Spleen (tissue), 11 donors: ENCODE measurements around the gene IGFBP7. TPM values are rescaled to one million over a fixed set of nuclear protein-coding genes. Genes with fewer than 3 reads are reported as not detected.

ENCODE experiments used
- DNase-seq: peaks from one replicate; pipeline ENCODE4 v3.0.0-alpha.2; 2020
- H3K27ac ChIP-seq, 8 donors: fragments of 200-600 bp; sonication (generic) in 7 of 8; 1 replicate in 4 of 8; 2 replicates in 4 of 8; pipeline versions ENCODE4 v1.5.0 to v1.8.0; 2016 to 2021; ENCODE audit warnings: inconsistent platforms in 4 of 8, mild to moderate bottlenecking in 4 of 8, moderate library complexity in 1 of 8
- H3K27me3 ChIP-seq, 7 donors: fragments of 200-600 bp; sonication (generic) in 6 of 7; replicated peaks in 1 of 7; 1 replicate in 4 of 7; 2 replicates in 3 of 7; pipeline versions ENCODE4 v1.5.0 to v1.8.0; 2016 to 2021; ENCODE audit warnings: inconsistent platforms in 3 of 7, mild to moderate bottlenecking in 1 of 7
- H3K36me3 ChIP-seq, 6 donors: fragments of 200-600 bp; sonication (generic) in 5 of 6; 1 replicate in 4 of 6; 2 replicates in 2 of 6; pipeline versions ENCODE4 v1.5.0 to v1.8.0; 2016 to 2021; ENCODE audit warnings: inconsistent platforms in 2 of 6
- H3K4me1 ChIP-seq, 6 donors: fragments of 200-600 bp; sonication (generic) in 5 of 6; 1 replicate in 3 of 6; 2 replicates in 3 of 6; pipeline versions ENCODE4 v1.5.0 to v1.8.0; 2016 to 2021; ENCODE audit warnings: inconsistent platforms in 3 of 6
- H3K4me3 ChIP-seq, 8 donors: fragments of 200-600 bp; sonication (generic) in 7 of 8; 1 replicate in 4 of 8; 2 replicates in 4 of 8; pipeline versions ENCODE4 v1.5.0 to v1.8.0; 2016 to 2021; ENCODE audit warnings: inconsistent platforms in 4 of 8, mild to moderate bottlenecking in 4 of 8, moderate library complexity in 2 of 8
- H3K9me3 ChIP-seq, 8 donors: fragments of 200-600 bp; sonication (generic) in 7 of 8; 1 replicate in 4 of 8; 2 replicates in 4 of 8; pipeline versions ENCODE4 v1.5.0 to v1.8.0; 2016 to 2021; ENCODE audit warnings: inconsistent platforms in 4 of 8
- CTCF ChIP-seq, 11 experiments: fragments of 200-600 bp in 7 of 11; fragments of 450-650 bp in 4 of 11; sonication (generic) in 4 of 11; IDR thresholded peaks in 8 of 11; conservative IDR thresholded peaks in 3 of 11; 1 replicate in 7 of 11; 2 replicates in 4 of 11; pipeline versions ENCODE4 v1.4.0 to v1.8.0; 2016 to 2021; ENCODE audit warnings: antibody characterized with exemption in 11 of 11, inconsistent platforms in 4 of 11, mild to moderate bottlenecking in 1 of 11
- POLR2A ChIP-seq, 3 donors: fragments of 450-650 bp; IDR thresholded peaks; one replicate each; pipeline ENCODE4 v1.5.1; 2017; ENCODE audit warnings: antibody characterized with exemption in 3 of 3, mild to moderate bottlenecking in 1 of 3
- POLR2AphosphoS5 ChIP-seq, 3 donors: sonication (generic); formaldehyde crosslinking; IDR thresholded peaks; one replicate each; pipeline ENCODE4 v1.5.1; 2017; ENCODE audit warnings: antibody characterized with exemption in 3 of 3
- WGBS, 5 donors: extraction: QIAGEN DNeasy Blood & Tissue Kit in 3 of 5; methylation state at CpG; one replicate each; pipeline versions ENCODE4 v1.1.5 to v1.1.7; 2013 to 2018; 5-methylcytosine and 5-hydroxymethylcytosine counted together
- intact Hi-C: fragments of 100-400 bp; cut with DNase I; formaldehyde crosslinking; loops from one replicate; pipeline ENCODE4 v1.15.0; 2023; ENCODE audit warnings: low total_unique reads
- polyA plus RNA-seq, 3 donors: library from polyadenylated mRNA; stranded (reverse); fragments of 200-250 nt; gene quantifications; one replicate each; pipeline ENCODE4 v1.2.1, GENCODE V29; 2013
- total RNA-seq, 7 donors: library from RNA; depleted of rRNA in 3 of 7; stranded (reverse); fragments of >200 nt in 3 of 7; fragmentation: NEBNext Ultra II Directional in 4 of 7; extraction: Animal tissue kit (Norgen Biotek cat#: 25700) in 4 of 7; gene quantifications; one replicate each; pipeline versions ENCODE4 v1.1.0 to v1.2.1, GENCODE V29; 2016 to 2021
- donor health status: healthy with polysubstance abuse.
- donor health status: DM: no; HTN: no; CAD: no; lungs with moderate emphysema.
- donor health status: DM: no; HTN: no; CAD: no.
- donor health status: Bipolar disorder and iron deficiency.
- donor health status: healthy.
- donor health status: DM: no; HTN: no; CAD: no.
- donor health status: DM: yes; HTN: yes; CAD: no.

The IGFBP7 gene
- total and polyA plus RNA-seq, 10 donors: 127 to 947 (median 578) TPM

- Histone ChIP-seq H3K27me3 (no peaks in the 10 kb centered on the region), H3K9me3 (no peaks in the 10 kb centered on the region), H3K27ac (no peak overlapping the region), H3K4me3 (no peak overlapping the region), H3K4me1 (peaks cover 0 to 6% (median 0%) of the 10 kb centered on the region in 6 donors), H3K36me3 (peaks cover 6 to 99% (median 88%) of the 10 kb centered on the region in 6 donors)
- no peak for DNase-seq
- WGBS, 5 donors: 90 to 100% (median 100%) methylated on average over 1 of the region's 1 CpG
- no peak for TF ChIP-seq CTCF (IDR thresholded peaks at IDR 0.05 in 8 of 11, conservative IDR thresholded peaks at IDR 0.05 in 3 of 11)
- TF ChIP-seq POLR2A (IDR thresholded peaks at IDR 0.05): no peak
- no peak for TF ChIP-seq POLR2AphosphoS5 (IDR thresholded peaks at IDR 0.05)
- intact Hi-C loops: no loop called here
Observed at GRCh38 chr4:56999751-57000150, 110.4 kb downstream of the IGFBP7 start.

- H3K27me3 ChIP-seq: no peaks in the 10 kb centered on the region
- H3K27ac ChIP-seq: no peak overlapping the region
- no peak for DNase-seq
- intact Hi-C loops: no loop called here
- no peak overlapping the region for H3K4me3 ChIP-seq
- peaks cover 9 to 99% (median 90%) of the 10 kb centered on the region in 6 donors for H3K36me3 ChIP-seq
- WGBS, 5 donors: 76 to 91% (median 88%) methylated on average over 7 of the region's 7 CpGs
- peaks cover 0 to 31% (median 2%) of the 10 kb centered on the region in 6 donors for H3K4me1 ChIP-seq
- TF ChIP-seq POLR2AphosphoS5 (IDR thresholded peaks at IDR 0.05) (no peak), POLR2A (IDR thresholded peaks at IDR 0.05) (no peak), CTCF (IDR thresholded peaks at IDR 0.05 in 8 of 11, conservative IDR thresholded peaks at IDR 0.05 in 3 of 11) (no peak)
- H3K9me3 ChIP-seq: no peaks in the 10 kb centered on the region
Observed at GRCh38 chr4:56995525-56995924, 114.7 kb downstream of the IGFBP7 start.

- H3K4me3 ChIP-seq: no peak overlapping the region
- peaks cover 3 to 100% (median 91%) of the 10 kb centered on the region in 6 donors for H3K36me3 ChIP-seq
- no peaks in the 10 kb centered on the region for H3K27me3 ChIP-seq
- DNase-seq: no peak
- H3K4me1 ChIP-seq: peaks cover 0 to 61% (median 14%) of the 10 kb centered on the region in 6 donors
- intact Hi-C loops: no loop called here
- TF ChIP-seq POLR2AphosphoS5 (IDR thresholded peaks at IDR 0.05) (no peak), POLR2A (IDR thresholded peaks at IDR 0.05) (no peak), CTCF (IDR thresholded peaks at IDR 0.05 in 8 of 11, conservative IDR thresholded peaks at IDR 0.05 in 3 of 11) (no peak)
- no peaks in the 10 kb centered on the region for H3K9me3 ChIP-seq
- H3K27ac ChIP-seq: no peak overlapping the region
- WGBS, 5 donors: 76 to 88% (median 83%) methylated on average over 6 of the region's 6 CpGs
Observed at GRCh38 chr4:56990109-56990905, 119.9 kb downstream of the IGFBP7 start.

- no peak overlapping the region for H3K27ac ChIP-seq
- no peak overlapping the region for H3K4me3 ChIP-seq
- no peaks in the 10 kb centered on the region for H3K27me3 ChIP-seq
- TF ChIP-seq POLR2AphosphoS5 (IDR thresholded peaks at IDR 0.05): no peak
- TF ChIP-seq CTCF (IDR thresholded peaks at IDR 0.05 in 8 of 11, conservative IDR thresholded peaks at IDR 0.05 in 3 of 11): no peak
- no peak for TF ChIP-seq POLR2A (IDR thresholded peaks at IDR 0.05)
- intact Hi-C loops: no loop called here
- DNase-seq: no peak
- peaks cover 10 to 83% (median 42%) of the 10 kb centered on the region in 6 donors for H3K4me1 ChIP-seq
- no peaks in the 10 kb centered on the region for H3K9me3 ChIP-seq
- 94 to 97% (median 96%) methylated on average over 3 of the region's 3 CpGs for WGBS, 5 donors
- H3K36me3 ChIP-seq: peaks cover 3 to 83% (median 66%) of the 10 kb centered on the region in 6 donors
Observed at GRCh38 chr4:56986952-56987351, 123.2 kb downstream of the IGFBP7 start.
